NCI-H82 treated with DMSO at 0.1 percent for 48 hours (cell line): ENCODE measurements around the gene SORCS2.
"Not testable (repeated sequence)": the region's sequence is repeated elsewhere in the genome, so short reads cannot be mapped to it uniquely, and the experiment has no call there.

Experiments
- DNase-seq: peaks from one replicate; lab custom pipeline; 2025; ENCODE audit not compliant: unreplicated experiment; lab: John Stamatoyannopoulos, UW

SORCS2 gene

DNA sequence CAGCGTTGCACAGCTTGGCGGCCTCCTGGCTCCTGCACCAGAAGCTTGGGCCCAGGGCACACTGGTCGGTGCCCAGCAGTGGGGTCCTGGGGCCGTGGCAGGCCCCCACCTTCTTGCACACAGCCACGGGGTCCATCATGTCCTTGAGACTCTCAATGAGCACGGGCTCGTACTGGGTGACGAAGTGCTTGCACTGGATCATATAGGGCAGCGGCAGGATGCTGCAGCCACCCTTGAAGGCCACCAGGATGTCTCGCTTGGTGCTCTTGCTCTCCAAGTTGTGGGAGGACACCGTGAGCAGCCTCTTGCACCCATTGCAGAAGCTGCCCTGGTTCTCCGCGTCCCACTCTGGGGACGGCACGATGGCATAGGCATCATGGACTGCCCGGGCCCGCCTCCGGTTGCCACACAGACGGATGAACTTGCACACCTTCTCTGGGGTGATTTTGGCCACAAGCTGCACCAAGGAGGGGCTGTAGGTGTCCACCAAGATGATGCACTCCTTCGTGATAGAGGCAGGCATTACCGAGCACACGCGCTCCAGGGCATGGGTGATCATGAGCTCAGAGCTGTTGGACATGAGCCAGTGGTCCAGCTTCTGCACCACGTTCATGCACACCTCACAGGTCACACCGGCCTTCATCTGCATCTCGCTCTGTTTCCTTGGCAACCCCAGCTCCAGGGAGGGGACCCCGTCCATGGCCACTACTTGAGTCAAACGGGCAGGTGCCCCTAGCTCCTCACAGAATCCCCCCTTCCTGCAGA is 241.2 kb downstream of the SORCS2 start:
- no peak for DNase-seq

DNA sequence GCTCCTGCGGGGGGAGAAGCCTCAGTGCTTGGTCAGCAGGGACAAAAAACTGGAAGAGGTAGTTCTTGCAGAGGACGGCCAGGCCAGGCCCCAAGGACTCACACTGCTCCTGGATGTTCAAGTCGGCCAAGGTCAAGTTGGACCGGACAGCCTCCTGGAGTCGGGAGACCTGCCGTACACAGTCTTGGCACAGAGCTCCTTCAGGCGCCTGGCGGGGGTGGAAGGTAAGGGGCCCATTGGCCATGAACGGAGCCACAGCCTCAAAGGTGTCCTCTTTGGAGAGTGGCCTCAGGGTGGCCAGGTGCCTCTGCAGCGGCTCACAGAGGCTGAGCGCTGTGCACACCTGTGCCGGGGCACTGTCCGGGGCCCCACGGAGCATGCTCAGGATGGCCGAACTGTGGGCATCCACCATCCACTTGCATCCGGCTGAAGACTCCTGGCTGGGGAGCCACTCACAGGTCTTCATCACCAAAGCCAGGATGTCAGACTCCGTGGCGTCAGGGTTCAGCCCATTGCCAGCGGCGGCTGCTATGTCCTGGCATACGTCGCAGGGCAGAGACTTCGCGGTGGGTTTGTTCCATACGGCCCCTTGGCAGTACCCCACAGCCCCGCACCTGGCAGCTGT is 241.9 kb downstream of the SORCS2 start:
- DNase-seq = no peak

DNA sequence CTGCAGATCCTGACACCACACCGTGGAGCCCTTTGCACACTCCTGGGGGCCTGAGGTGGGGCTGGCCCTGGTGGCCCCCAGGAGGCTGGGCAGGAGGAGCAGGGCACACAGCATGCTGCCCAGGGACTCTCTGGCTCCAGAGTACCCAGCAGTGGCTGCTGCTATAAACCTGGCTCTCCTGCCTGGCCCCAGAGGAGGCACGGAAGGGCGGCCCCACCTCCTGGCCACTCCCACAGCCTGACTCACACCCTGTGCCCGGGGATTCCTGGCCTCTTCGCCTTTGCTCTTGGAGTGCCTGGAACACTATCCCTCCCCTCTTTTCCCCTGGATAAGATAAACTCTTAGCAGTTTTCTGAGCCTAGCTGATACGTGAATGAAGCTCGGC is 242.4 kb downstream of the SORCS2 start, which contains the start of gene PSAPL1:
Gene PSAPL1 (minus strand): TSS at position 165 of the 385 bp plus-strand sequence. CDS start 51 bp downstream, at position 114.
- DNase-seq = no peak

DNA sequence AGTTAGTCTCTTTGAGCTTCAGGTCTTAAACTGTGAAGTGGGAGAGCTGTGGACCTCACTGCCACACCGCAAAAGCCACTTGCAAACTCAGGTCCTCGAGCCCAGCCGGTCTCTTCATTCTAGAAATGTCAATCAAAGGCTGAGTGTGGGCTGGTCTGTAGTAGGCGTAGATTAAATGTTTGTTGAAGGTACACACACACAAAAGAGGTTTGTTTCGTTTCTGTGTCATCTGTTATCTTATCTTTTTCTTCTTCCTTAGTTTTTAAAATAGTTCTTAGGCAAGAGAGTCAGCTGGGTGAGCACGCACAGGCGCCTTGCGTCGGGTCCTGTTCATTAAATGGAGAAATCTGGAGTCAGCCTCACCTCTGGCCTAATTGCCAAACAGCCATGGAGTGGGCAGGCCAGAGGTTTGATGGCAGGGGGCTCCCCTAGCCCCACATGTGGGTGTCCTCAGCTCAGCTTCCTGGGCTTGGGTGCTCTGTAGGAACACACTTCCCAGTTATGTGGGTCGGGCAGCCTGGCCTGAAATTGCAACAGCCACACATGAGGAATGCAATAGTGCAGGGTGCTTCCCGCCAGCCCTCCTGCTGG is 243.2 kb downstream of the SORCS2 start:
- no peak for DNase-seq

DNA sequence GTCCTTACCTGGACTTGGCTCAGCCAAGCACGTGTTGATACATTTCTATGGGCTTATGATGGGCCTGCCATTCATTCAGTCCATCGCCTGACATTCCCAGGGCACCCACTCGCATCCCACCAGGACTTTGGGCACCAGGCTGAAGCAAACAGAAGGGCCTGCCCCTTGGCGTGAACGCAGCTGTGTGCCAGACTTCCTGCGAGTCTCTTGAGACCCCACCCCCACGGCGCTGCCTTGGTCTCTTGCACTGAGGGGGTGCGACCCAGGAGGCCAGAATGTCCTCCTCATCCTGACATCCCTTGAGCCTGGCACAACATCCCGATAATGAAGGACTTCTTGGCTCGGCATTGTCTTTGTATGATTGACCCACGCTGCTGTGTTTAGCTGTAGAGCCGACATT is 243.9 kb downstream of the SORCS2 start:
- DNase-seq = no peak

DNA sequence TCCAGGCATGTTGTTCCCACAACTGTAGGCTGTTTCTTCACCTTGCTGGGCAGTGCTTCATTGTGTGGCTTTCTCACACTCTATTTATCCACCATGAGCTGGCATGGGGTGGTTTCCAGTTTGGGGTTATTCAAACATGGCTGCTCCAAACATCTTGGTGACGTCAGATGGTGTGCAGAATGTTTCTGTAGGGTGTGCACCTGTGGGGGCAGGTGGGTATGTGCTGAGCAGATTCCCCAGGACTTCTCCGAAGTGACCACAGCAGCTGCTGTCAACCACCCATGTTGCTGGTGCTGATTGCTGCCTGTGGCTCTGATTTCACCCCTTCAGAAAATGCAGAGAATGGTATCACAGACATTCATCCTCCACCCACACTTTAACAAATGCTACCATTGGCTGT is 247.4 kb downstream of the SORCS2 start:
- no peak for DNase-seq

DNA sequence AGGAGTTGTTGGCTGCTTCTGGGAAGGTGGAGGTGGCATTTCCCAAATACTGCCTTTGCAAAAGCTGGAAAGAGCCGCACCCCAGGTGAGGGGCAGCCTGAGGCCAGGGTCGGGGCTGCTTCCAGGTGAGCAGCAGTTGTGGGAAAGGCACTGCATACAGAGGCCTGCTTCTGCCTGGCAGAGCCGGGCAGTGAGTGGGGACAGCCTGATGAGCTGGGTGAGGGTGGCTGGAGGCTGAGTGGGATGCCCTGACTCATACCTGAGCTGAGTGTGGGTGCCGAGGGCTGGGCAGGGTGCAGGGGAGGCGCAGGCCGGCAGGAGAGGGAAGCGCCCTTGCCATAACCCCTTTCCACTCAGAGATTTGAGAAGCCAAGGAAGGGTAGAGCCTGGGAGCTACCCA is 248.9 kb downstream of the SORCS2 start:
- no peak for DNase-seq

DNA sequence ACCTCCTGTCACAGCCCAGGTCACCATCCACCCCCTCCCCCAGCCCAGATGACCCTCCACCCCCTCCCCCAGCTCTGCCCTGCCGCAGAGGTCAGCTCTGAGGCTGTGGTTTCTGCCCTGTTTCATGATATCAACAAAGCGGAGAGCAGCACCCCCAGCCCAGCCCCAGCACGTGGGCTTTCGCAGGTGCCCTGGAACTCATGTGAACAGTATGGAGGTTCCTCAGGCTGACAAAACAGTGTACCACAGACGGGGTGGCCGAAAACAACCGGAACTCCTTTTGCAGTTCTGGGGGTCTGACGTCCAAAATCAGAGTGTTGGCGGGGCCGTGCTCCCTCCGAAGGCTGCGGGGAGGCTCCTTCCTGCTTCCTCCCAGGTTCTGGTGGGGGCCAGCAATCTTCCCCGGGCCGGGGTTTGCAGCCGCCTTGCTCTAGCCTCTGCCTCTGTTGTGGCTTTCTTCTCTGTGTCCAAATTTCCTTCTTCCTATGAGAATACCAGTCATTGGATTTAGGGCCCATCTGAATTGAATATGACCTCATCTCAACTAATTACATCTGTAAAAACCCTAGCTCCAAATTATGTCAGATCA is 250.3 kb downstream of the SORCS2 start:
- DNase-seq = no peak

DNA sequence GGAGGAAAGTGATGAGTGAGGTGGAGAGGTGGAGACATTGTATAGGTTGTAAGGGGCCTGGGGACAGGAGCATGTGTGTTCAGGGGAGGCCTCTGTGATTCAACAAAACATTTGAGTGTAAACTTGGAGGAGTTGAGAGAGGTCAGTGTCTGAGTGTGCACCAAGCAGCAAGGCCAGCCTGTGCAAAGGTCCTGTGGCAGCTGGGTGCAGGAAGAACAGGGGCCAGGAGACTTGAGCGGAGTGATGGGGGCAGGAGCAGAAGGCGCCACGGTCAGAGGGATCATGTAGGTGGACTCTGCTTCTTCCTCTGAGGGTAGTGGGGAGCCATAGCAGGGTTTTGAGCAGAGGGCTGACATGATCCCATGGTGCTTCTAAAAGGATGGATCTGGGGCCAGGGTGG is 252.0 kb downstream of the SORCS2 start:
- DNase-seq = no peak

DNA sequence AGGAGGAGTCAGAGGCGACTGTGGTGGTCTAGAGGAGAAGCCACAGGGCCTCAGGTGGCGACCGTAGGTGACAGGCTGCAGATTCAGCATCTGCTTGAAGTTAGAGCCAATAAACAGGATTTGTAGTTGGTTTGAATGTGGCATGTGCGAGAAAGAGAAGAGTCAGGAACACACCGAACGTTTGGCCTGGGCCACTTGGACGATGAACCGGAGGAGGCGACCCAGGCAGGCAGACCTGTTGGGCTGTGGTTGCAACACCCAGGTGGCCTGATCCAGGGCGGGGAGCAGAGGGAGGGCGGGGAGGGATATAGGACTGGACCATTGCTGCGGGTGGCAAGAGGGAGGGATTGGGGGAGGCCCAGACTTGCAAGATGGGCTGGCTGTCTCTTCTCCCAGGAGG is 252.4 kb downstream of the SORCS2 start:
- DNase-seq = no peak

DNA sequence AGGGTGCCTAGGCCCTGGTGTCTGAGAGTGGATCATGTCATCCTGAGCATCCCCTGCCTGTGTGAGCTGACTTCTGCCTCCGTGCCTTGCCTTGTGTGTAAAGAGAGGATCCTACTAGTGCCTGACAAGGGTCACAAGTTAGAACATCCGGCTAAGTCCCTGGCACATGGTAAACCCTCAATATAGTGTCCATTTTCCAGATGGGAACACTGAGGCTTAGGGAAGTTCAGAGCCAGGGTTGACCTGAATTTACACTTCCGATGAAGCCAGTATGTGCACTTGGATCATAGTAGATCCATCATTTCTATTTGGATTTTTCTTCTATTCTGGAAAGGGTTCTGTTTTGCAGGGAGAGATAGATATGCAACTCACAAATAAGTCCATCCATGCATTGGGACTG is 254.9 kb downstream of the SORCS2 start:
- no peak for DNase-seq

DNA sequence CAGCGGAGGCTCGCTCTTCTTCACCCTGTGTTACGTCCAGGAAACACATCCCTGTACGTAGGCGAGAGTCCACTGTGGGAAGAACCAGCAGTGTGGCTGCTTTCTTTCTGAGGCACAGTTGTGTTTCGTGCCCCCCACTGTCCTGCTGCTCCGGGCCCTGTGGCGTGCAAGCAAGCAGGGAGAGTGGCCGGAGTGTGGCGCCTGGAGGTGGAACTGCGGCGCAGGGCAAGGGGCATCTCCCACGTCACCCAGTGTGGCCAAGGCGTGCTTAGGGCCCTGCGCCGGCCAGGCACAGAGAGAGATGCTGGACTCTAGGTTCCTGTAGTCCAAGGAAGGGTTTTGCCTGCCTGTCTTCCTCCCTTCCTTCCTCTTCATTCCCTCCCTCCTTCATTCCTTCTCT is 255.7 kb downstream of the SORCS2 start:
- DNase-seq = no peak

DNA sequence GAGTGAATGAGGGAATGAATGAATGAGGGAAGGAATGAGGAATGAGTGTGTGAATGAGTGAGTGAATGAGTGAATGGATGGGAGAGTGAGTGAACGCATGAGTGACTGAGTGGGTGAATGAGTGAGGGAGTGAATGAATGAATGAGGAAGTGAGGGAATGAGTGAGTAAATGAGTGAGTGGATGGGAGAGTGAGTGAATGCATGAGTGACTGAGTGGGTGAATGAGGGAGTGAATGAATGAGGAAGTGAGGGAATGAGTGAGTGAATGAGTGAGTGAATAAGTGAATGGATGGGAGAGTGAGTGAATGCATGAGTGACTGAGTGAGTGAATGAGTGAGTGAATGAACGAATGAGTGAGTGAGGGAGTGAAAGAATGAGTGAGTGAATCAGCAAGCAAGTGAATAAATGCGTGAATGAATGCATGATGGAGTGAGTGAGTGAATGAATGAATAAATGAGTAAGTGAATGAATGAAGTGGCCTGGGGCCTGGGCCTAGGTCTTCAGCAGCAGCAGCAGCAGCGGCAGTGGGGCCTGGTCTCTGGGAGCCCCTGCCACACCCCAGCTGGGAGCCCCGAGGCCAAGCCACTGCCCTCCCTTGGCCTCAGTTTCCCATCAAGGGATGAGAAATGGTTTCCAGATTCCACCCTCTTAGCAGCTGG is 258.6 kb downstream of the SORCS2 start:
- DNase-seq = no peak

DNA sequence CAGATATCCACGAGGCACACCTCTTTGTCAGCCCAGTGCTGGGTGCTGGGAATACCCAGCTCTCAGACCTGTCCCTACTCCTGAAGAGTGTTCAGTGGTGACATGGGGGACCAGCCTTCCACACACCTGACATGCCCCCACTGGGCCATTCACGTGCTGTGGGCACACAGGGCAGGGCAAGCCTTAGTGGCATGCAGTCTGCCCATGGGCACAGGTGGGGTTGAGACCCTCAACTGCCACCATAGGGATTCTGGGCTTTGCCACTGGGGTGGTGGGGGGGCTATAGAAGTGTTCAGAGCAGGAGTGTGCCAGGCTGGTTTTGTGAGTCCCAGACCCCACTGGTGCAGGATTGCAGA is 259.1 kb downstream of the SORCS2 start:
- no peak for DNase-seq

DNA sequence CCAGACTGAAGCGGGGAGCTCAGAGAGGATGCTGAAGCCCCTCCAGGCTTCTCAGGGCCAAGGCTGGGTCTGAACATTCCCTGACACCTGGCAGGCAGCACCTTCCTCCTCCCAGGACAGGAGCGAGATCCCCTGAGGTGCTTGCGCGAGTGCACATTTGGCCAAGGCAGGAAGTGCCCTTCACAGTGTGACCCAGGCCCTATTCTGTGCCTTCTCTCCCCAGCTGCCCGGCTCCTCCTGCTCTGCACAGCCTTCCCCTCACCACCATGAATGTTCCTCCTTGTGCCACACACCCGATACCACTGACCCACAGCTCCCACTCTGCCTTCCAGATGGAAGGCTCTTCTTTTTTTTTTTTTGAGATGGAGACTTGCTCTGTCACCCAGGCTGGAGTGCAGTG is 259.5 kb downstream of the SORCS2 start:
- no peak for DNase-seq

DNA sequence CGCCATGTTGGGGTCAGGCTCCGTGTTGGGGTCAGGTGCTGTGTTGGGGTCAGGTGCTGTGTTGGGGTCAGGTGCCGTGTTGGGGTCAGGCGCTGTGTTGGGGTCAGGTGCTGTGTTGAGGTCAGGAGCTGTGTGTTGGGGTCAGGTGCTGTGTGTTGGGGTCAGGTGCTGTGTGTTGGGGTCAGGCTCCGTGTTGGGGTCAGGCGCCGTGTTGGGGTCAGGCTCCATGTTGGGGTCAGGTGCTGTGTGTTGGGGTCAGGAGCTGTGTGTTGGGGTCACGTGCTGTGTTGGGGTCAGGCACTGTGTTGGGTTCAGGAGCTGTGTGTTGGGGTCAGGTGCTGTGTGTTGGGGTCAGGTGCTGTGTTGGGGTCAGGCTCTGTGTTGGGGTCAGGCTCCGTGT is 260.5 kb downstream of the SORCS2 start:
- not testable (repeated sequence) for DNase-seq

DNA sequence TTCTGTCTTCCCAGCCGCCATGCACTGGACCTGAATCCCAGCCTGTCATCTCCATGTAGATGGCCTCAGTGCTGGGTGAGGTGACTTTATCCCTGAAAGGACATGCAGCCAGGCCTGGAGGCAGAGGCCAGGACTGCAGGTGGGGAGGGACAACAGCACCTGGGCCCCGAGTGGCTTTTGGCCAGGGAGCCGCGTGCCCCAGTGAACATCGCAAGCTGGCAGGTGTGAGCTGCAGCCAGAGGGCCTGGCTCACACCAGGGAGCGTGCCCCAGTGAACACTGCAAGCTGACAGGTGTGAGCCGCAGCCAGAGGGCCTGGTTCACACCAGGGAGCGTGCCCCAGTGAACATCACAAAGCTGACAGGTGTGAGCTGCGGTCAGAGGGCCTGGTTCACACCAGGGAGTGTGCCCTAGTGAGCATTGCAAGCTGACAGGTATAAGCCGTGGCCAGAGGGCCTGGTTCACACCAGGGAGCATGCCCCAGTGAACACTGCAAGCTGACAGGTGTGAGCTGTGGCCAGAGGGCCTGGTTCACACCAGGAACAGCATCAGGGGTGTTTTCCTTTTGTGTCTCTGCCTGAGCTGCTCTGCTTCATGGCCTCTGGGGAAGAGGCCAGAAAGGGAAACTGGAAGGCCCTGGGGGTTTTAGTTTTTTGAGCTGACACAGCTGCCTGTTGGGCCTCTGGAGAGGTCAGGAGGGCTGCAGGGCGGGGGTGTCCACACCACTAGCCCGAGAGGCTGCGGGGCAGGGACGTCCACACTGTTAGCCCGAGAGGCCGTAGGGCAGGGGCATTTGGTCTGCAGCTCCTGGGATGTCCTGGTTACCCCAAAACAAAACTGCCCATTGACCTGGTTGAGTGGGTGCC is 265.1 kb downstream of the SORCS2 start:
- no peak for DNase-seq

DNA sequence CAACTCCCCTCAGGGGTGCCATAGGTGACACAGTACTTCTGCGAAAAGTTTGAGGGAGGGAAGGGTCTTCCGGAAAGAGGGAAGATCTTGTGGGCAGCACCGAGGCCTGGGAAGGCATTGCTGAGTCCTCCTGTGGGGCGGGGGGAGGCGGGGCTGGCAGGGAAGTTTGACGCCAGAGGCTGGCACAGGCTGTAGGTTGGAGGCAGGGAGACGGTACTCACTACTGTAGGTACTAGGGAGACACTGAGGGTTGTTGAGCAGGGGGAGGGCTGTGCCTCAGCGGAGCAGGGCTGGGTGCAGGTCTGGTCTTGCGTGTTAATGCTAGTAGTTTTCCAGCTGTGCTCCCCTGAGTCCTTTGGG is 265.7 kb downstream of the SORCS2 start:
- no peak for DNase-seq

DNA sequence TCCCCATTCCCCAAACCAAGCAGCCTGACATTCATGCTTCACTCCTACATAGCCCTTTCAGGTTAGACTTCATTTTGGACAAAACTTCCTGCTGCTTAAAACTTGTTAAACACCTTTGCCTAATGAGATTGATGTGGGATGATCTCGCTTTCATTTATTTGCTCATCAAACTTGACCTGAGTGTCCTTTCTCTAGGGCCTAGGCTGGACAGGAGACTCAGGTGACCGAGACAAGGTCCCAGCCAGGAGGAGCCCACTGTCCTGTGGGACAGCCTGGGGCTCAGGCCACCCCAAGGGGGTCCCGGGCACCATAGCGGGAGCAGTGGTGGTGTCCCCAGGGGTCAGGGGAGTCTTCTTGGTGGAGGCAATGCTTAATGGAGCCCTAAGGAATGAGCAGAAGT is 266.1 kb downstream of the SORCS2 start:
- no peak for DNase-seq

DNA sequence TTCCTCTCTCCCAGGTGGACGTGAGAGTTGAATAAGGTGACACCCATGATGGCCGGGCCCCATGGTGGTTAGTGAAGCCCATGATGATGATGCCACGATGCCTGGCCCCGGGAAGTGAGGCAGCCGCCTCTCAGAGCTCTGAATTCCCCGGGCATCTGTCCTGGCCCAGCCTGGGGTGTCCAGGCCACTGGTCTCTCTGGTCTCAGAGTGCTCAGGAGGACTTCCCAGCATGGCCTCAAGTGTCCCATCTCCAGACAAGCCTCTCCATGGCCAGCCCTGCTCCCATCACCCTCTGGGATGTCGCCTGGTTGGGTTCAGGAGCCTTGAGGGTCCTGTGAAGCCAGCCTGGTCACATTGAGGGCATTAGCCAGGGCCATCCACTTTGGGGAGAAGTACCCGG is 267.1 kb downstream of the SORCS2 start:
- DNase-seq = no peak

DNA sequence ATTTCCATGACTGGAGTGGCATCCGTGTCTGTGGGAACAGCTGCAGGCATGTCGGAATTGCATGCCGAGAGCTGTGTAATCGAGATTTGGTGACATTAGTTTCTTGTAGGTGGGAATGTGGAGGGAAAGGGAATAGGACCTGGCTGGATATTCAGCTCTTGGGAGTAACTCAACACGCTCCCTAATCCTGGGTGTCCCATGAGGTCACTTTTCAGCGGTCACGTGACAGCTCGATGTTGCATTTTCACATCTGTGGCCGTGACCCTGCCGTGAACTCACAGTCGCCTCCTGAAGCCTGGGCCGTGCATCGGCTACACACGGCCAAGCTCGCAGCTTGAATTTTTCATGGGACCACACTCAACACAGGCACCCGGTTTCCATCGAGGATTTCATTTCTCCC is 268.2 kb downstream of the SORCS2 start:
- DNase-seq = no peak
